ENCODE measurements around the gene HLA-DMB. TPM values are rescaled to one million over a fixed set of nuclear protein-coding genes. Genes with fewer than 3 reads are reported as not detected.

The HLA-DMB gene
- total RNA-seq: 10 to 100 TPM in 1 of 2 donors, 1 to 10 TPM in 1; 8.0 to 19.2 TPM
- long read RNA-seq, donor 1, partial matches to known transcripts: 0 of 6 reads
- long read RNA-seq, donor 1, other reads (novel, unspliced or antisense): 3 of 6 reads
- long read RNA-seq, donor 2, transcript HLA-DMB-258 (6 exons, 1,397 nt): major isoform, 6 of 7 reads
- long read RNA-seq, donor 2, partial matches to known transcripts: 0 of 7 reads
- long read RNA-seq, donor 2, other reads (novel, unspliced or antisense): 1 of 7 reads

- DNase-seq (ENCODE audit: low spot score): no peak
Measured at GRCh38 chr6:32940656-32941213, at the start of gene HLA-DMB. HLA-DMB (minus strand) TSS chr6:32941028; CDS start chr6:32940807, 221 bp downstream.

DNA sequence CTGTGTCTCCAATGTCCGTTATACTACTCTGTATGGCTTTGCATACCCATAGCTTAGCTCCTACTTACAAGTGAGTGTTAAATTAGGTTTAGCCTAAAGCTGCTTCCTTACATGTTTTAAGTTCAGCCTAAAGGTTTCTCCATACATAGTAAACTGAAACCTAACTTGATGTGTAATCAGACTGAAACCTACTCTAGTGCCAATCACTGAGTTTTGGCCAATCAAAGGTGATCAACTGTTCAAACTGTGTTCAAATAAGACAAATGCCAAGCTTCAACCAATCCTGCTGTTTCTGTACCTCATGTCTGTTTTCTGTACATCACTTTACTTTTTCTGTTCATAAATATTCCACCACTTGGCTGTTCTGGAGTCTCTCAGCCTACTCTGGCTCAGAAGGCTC is 48.5 kb upstream of the HLA-DMB start:
- DNase-seq (ENCODE audit: low spot score): no peak
- intact Hi-C loops (cut with DNase I): loop anchor here (5.0 to 10.0 kb wide), 2 partner anchors 102 to 105 kb away; no protein-coding TSS in a partner anchor

More at GRCh38 chr6:32940656-32941213, at the start of gene HLA-DMB:
- intact Hi-C loops (cut with DNase I): no loop called here

DNA sequence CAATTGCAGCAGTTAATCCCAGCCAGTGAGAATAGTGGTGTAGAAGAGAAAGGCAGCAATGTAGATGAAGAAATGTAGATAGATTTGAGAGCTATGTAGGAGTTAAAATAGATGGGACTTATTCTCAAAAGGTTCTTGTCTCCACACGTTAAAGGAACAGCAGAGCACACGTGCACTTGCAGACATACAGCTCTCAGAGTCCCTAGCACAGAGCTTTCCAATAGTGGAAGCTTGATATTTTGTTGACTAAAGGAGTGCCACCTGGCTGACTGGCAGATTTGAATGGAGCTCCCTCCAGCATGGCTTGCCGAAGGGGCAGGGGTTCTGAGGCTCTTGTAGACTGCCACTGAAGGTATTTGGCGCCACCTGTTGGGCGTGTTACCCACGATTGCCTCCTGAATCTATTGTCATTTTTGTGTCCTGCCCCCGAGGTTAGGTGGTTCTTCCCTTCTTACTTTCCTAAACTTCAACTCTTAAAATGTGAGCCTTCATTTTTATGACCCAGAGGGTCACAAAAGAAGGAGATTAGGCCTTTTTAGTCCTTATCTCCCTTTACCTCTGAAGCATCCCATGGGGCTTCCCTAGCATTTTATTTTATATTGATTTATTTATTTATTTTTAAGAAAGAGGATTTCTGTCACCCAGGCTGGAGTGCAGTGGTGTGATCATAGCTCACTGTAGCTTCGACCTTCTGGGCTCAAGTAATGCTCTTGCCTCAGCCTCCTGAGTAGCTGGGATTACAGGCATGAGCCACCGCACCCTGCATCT is 44.0 kb upstream of the HLA-DMB start:
- intact Hi-C loops (cut with DNase I): loop anchor here (5.0 to 10.0 kb wide), 4 partner anchors 48 to 100 kb away; no protein-coding TSS in a partner anchor
- peak; percentile 96 for DNase-seq (ENCODE audit: low spot score)

- intact Hi-C loops (cut with DNase I): loop anchor here (5.0 to 10.0 kb wide), 3 partner anchors 47 to 99 kb away; no protein-coding TSS in a partner anchor
- no peak for DNase-seq (ENCODE audit: low spot score)
Measured at GRCh38 chr6:32983964-32984621, 43.3 kb upstream of the HLA-DMB start.

- intact Hi-C loops (cut with DNase I): loop anchor here (5.0 to 10.0 kb wide), 3 partner anchors 46 to 99 kb away; no protein-coding TSS in a partner anchor
- DNase-seq (ENCODE audit: low spot score): no peak
Measured at GRCh38 chr6:32983493-32983848, 42.6 kb upstream of the HLA-DMB start.

- intact Hi-C loops (cut with DNase I): loop anchor here (5.0 to 10.0 kb wide), 3 partner anchors 46 to 98 kb away; no protein-coding TSS in a partner anchor
- no peak for DNase-seq (ENCODE audit: low spot score)
Measured at GRCh38 chr6:32982702-32983492, 42.1 kb upstream of the HLA-DMB start.

- DNase-seq (ENCODE audit: low spot score): no peak
- intact Hi-C loops (cut with DNase I): loop anchor here (5.0 to 10.0 kb wide), 3 partner anchors 45 to 97 kb away; no protein-coding TSS in a partner anchor
Measured at GRCh38 chr6:32982084-32982701, 41.4 kb upstream of the HLA-DMB start.

DNA sequence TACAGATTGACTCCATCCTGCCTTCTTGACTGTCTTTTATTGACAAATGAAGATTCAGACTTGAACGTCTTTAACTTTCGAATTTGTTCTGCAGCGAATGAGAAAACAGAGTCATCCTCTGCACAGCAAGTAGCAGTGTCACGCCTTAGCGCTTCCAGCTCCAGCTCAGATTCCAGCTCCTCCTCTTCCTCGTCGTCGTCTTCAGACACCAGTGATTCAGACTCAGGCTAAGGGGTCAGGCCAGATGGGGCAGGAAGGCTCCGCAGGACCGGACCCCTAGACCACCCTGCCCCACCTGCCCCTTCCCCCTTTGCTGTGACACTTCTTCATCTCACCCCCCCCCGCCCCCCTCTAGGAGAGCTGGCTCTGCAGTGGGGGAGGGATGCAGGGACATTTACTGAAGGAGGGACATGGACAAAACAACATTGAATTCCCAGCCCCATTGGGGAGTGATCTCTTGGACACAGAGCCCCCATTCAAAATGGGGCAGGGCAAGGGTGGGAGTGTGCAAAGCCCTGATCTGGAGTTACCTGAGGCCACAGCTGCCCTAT is 39.7 kb upstream of the HLA-DMB start:
- no peak for DNase-seq (ENCODE audit: low spot score)
- intact Hi-C loops (cut with DNase I): loop anchor here (5.0 to 10.0 kb wide), 3 partner anchors 43 to 96 kb away; no protein-coding TSS in a partner anchor

DNA sequence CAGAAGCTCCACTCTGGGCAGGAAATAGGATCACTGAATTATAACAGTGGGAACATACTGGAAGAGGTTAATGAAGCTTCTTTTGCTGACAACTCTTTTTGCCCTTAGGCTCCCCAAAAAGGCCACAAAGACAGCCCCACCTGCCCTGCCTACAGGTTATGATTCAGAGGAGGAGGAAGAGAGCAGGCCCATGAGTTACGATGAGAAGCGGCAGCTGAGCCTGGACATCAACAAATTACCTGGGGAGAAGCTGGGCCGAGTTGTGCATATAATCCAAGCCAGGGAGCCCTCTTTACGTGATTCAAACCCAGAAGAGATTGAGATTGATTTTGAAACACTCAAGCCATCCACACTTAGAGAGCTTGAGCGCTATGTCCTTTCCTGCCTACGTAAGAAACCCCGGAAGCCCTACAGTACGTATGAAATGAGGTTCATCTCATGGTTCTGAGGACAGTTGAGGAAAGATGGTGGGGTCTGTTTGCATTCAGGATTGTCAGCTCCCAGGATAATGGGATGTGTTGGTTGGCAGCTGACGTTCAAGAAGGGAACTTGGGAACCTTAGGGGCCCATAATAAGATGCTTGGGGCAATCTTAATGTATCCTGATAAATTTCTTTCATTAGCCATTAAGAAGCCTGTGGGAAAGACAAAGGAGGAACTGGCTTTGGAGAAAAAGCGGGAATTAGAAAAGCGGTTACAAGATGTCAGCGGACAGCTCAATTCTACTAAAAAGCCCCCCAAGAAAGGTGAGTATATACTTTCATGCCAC is 39.1 kb upstream of the HLA-DMB start:
- no peak for DNase-seq (ENCODE audit: low spot score)
- intact Hi-C loops (cut with DNase I): loop anchor here (5.0 to 10.0 kb wide), 3 partner anchors 43 to 95 kb away; no protein-coding TSS in a partner anchor

GRCh38 chr6:32977953-32978324 is 37.1 kb upstream of the HLA-DMB start:
- intact Hi-C loops (cut with DNase I): no loop called here
- no peak for DNase-seq (ENCODE audit: low spot score)

- intact Hi-C loops (cut with DNase I): no loop called here
Measured at GRCh38 chr6:32977272-32977952, 36.6 kb upstream of the HLA-DMB start.

DNA sequence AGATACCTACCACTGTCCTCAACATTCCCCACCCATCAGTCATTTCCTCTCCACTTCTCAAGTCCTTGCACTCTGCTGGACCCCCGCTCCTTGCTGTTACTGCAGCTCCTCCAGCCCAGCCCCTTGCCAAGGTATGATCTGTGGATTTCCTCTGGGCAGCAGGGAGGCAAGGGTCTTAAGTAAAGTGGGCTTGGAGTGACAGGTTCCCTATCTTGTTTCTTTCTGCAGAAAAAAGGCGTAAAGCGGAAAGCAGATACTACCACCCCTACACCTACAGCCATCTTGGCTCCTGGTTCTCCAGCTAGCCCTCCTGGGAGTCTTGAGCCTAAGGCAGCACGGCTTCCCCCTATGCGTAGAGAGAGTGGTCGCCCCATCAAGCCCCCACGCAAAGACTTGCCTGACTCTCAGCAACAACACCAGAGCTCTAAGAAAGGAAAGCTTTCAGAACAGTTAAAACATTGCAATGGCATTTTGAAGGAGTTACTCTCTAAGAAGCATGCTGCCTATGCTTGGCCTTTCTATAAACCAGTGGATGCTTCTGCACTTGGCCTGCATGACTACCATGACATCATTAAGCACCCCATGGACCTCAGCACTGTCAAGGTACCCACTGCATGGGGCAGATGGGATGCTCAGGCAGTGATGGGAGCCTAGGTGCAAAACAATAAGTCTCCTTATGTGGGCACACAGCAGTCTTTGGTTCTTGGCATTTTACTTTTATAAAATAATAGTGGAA is 35.7 kb upstream of the HLA-DMB start:
- DNase-seq (ENCODE audit: low spot score): no peak
- intact Hi-C loops (cut with DNase I): no loop called here

More at GRCh38 chr6:32977272-32977952, 36.6 kb upstream of the HLA-DMB start:
- no peak for DNase-seq (ENCODE audit: low spot score)

DNA sequence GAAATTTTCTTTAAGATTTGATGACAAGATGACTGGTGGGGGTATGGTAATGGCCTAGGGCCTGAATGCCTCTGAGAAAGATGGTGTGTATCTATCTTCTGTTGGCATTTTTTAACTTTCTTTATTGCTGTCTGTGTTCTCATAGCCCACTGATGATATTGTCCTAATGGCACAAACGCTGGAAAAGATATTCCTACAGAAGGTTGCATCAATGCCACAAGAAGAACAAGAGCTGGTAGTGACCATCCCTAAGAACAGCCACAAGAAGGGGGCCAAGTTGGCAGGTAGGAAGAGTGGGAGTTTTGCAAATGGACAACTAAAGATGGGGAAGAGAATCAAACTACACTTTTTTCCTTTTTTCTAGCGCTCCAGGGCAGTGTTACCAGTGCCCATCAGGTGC is 35.1 kb upstream of the HLA-DMB start:
- intact Hi-C loops (cut with DNase I): no loop called here
- no peak for DNase-seq (ENCODE audit: low spot score)

DNA sequence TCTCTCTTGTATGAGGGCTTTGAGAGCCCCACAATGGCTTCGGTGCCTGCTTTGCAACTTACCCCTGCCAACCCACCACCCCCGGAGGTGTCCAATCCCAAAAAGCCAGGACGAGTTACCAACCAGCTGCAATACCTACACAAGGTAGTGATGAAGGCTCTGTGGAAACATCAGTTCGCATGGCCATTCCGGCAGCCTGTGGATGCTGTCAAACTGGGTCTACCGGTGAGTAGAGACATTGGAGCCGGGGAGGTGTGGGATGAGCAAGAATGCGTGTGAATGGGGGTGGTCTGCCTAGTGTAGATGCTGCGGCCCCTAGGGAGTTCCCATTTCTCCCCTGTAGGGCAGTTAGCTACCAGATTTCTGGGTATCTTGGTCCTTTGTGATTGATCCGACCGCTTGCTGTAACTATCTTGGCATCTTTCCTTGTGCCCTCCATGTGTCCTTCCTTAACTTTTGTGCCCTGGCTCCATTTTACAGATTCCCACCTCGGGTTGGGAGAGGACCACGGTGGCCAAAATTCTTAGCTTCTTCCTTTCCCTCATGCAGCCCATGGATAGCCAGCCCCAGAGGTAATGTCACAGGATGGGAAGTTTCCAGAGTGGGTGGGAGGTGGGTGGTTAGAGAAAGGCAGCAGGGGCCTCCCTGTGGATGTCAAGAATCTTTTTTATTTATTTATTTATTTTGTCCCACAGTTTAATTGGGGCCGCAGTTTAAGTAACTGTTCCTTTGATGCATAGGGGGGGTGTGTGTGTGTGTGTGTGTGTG is 33.9 kb upstream of the HLA-DMB start:
- intact Hi-C loops (cut with DNase I): no loop called here
- no peak for DNase-seq (ENCODE audit: low spot score)

DNA sequence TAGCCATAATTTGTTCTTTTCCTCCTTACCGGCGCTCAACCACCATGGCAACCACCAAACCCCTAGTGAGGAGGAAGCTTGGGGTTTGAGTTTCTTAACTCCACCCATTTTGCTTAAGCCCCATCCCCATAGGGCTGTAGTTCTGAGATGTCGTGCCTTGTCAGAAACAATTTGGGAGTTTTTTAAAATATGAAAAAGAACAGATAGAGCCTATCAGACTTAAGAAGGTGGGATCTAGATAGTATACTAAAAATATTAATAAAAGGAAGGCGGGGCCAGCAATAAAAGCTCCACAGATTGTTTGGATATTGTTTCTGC is 33.1 kb upstream of the HLA-DMB start:
- intact Hi-C loops (cut with DNase I): no loop called here
- DNase-seq (ENCODE audit: low spot score): no peak
